HepG2 (cell line): ENCODE data around the gene COL26A1.

Experiments used
- GABPA ChIP-seq, 2 experiments: IDR thresholded peaks; 2 replicates each; pipeline ENCODE4 v1.6.1; 2011 to 2016; ENCODE audit warnings: low read depth in 2 of 2, low read length in 1 of 2, missing biosample characterization in 1 of 2, missing genetic modification characterization in 1 of 2
- MAX ChIP-seq: IDR thresholded peaks from 2 replicates; pipeline ENCODE4 v1.6.1; 2012; ENCODE audit warnings: inconsistent platforms
- MXD3 ChIP-seq: IDR thresholded peaks from 2 replicates; pipeline ENCODE4 v1.6.1; 2016; ENCODE audit warnings: mild to moderate bottlenecking, missing biosample characterization, missing genetic modification reagents
- POLR2A ChIP-seq, 2 experiments: IDR thresholded peaks; 2 replicates each; pipeline ENCODE4 v1.6.1; 2011; ENCODE audit warnings: low read depth in 2 of 2, low read length in 2 of 2, mild to moderate bottlenecking in 1 of 2, moderate library complexity in 1 of 2; ENCODE audit not compliant: insufficient read depth in 1 of 2
- TCF7 ChIP-seq: sonication (generic); IDR thresholded peaks from 2 replicates; pipeline ENCODE4 v1.6.1; 2016; ENCODE audit warnings: antibody characterized with exemption, low read depth
- ZBTB1 ChIP-seq: sonication (generic); formaldehyde crosslinking; IDR thresholded peaks from 2 replicates; pipeline ENCODE4 v1.4.0; 2020; ENCODE audit warnings: missing genetic modification reagents, borderline replicate concordance
- ZBTB44 ChIP-seq: sonication (generic); formaldehyde crosslinking; IDR thresholded peaks from 2 replicates; pipeline ENCODE4 v1.4.0; 2020; ENCODE audit warnings: missing genetic modification reagents
- ZNF251 ChIP-seq: sonication (generic); formaldehyde crosslinking; IDR thresholded peaks from 2 replicates; pipeline ENCODE4 v1.9.0; 2021; ENCODE audit warnings: mild to moderate bottlenecking, missing genetic modification reagents
- ZNF564 ChIP-seq: sonication (generic); formaldehyde crosslinking; IDR thresholded peaks from 2 replicates; pipeline ENCODE4 v1.8.1; 2023; ENCODE audit warnings: mild to moderate bottlenecking, missing genetic modification reagents
- TF ChIP-seq, protein P1 (sequence below): IDR thresholded peaks from 2 replicates; pipeline ENCODE4 v1.6.1; 2016; ENCODE audit warnings: low read depth
- TF ChIP-seq, protein P2 (sequence below): sonication (generic); formaldehyde crosslinking; IDR thresholded peaks from 2 replicates; pipeline ENCODE4 v1.5.0; 2020; ENCODE audit warnings: mild to moderate bottlenecking, missing genetic modification reagents, moderate library complexity
- TF ChIP-seq, protein P3 (sequence below): sonication (generic); formaldehyde crosslinking; IDR thresholded peaks from 2 replicates; pipeline ENCODE4 v1.4.0; 2020; ENCODE audit warnings: missing genetic modification reagents
- TF ChIP-seq, protein P4 (sequence below): sonication (generic); formaldehyde crosslinking; conservative IDR thresholded peaks from 2 replicates; pipeline ENCODE4 v1.8.0; 2022; ENCODE audit warnings: mild to moderate bottlenecking, moderate library complexity, missing genetic modification reagents

DNA sequence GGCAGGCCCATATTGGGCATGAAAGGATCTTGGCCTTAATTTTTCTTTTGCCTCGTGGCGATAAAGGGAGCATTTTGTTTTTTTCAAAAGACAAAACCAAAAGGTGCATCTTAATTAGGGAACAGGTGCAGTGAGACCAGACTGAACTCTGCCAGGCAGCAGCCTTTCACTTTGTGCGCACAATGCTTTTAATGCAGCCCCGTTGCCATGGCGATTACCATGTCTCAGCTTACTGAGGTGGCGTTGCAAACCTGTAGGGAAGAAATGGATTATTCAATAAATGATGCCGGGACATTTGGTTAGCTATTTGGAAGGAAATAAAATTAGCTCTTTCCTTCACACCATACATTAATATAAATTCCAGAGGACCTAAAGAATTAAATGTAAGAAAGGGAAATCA, 204.6 kb downstream of the COL26A1 start:
- TF ChIP-seq, protein P1, sequence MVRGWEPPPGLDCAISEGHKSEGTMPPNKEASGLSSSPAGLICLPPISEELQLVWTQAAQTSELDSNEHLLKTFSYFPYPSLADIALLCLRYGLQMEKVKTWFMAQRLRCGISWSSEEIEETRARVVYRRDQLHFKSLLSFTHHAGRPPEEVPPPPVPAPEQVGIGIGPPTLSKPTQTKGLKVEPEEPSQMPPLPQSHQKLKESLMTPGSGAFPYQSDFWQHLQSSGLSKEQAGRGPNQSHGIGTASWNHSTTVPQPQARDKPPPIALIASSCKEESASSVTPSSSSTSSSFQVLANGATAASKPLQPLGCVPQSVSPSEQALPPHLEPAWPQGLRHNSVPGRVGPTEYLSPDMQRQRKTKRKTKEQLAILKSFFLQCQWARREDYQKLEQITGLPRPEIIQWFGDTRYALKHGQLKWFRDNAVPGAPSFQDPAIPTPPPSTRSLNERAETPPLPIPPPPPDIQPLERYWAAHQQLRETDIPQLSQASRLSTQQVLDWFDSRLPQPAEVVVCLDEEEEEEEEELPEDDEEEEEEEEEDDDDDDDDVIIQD (CRISPR knock-in tag), result no peak
- TF ChIP-seq ZNF564 (CRISPR knock-in tag) (no peak), MAX (no peak), POLR2A (IDR thresholded peaks at IDR 0.05; ENCODE audit: insufficient read depth in 1 of 2, low read depth in 2 of 2, low read length in 2 of 2) (no peak), ZNF251 (no peak), TCF7 (no peak), MXD3 (CRISPR knock-in tag) (no peak), GABPA (IDR thresholded peaks at IDR 0.05; ENCODE audit: low read depth, low read length) (no peak), GABPA (CRISPR knock-in tag; IDR thresholded peaks at IDR 0.05; ENCODE audit: low read depth) (no peak), ZBTB1 (CRISPR knock-in tag) (no peak), ZBTB44 (CRISPR knock-in tag) (no peak)
- TF ChIP-seq, protein P2, sequence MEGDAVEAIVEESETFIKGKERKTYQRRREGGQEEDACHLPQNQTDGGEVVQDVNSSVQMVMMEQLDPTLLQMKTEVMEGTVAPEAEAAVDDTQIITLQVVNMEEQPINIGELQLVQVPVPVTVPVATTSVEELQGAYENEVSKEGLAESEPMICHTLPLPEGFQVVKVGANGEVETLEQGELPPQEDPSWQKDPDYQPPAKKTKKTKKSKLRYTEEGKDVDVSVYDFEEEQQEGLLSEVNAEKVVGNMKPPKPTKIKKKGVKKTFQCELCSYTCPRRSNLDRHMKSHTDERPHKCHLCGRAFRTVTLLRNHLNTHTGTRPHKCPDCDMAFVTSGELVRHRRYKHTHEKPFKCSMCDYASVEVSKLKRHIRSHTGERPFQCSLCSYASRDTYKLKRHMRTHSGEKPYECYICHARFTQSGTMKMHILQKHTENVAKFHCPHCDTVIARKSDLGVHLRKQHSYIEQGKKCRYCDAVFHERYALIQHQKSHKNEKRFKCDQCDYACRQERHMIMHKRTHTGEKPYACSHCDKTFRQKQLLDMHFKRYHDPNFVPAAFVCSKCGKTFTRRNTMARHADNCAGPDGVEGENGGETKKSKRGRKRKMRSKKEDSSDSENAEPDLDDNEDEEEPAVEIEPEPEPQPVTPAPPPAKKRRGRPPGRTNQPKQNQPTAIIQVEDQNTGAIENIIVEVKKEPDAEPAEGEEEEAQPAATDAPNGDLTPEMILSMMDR (CRISPR knock-in tag), result no peak
- TF ChIP-seq, protein P3, sequence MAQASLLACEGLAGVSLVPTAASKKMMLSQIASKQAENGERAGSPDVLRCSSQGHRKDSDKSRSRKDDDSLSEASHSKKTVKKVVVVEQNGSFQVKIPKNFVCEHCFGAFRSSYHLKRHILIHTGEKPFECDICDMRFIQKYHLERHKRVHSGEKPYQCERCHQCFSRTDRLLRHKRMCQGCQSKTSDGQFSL (CRISPR knock-in tag), result no peak
- TF ChIP-seq, protein P4, sequence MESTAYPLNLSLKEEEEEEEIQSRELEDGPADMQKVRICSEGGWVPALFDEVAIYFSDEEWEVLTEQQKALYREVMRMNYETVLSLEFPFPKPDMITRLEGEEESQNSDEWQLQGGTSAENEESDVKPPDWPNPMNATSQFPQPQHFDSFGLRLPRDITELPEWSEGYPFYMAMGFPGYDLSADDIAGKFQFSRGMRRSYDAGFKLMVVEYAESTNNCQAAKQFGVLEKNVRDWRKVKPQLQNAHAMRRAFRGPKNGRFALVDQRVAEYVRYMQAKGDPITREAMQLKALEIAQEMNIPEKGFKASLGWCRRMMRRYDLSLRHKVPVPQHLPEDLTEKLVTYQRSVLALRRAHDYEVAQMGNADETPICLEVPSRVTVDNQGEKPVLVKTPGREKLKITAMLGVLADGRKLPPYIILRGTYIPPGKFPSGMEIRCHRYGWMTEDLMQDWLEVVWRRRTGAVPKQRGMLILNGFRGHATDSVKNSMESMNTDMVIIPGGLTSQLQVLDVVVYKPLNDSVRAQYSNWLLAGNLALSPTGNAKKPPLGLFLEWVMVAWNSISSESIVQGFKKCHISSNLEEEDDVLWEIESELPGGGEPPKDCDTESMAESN (CRISPR knock-in tag), result no peak
